Activated naive CD4-positive, alpha-beta T cell treated with anti-CD3 and anti-CD28 coated beads for 36 hours (primary cell): ENCODE data around the gene FLACC1. TPM values are rescaled to one million over a fixed set of nuclear protein-coding genes. Genes with fewer than 3 reads are reported as not detected.

Experiments
- CTCF ChIA-PET: fragments of 350-600 bp; sonication (Branson Sonifier 250); formaldehyde crosslinking; loops from one replicate; lab custom pipeline; 2021; ENCODE audit warnings: antibody characterized with exemption; lab: Charles Lee
- DNase-seq: peaks from one replicate; pipeline ENCODE4 v3.0.0-alpha.2; 2020
- H3K27ac Mint-ChIP-seq: one replicate; pipeline ENCODE4 v1.8.0; 2021; ENCODE audit warnings: mild to moderate bottlenecking, mixed read lengths
- H3K27me3 Mint-ChIP-seq: one replicate; pipeline ENCODE4 v1.8.0; 2021; ENCODE audit warnings: low read depth, mixed read lengths
- H3K36me3 Mint-ChIP-seq: one replicate; pipeline ENCODE4 v1.8.0; 2021; ENCODE audit warnings: low read depth, mixed read lengths
- H3K4me1 Mint-ChIP-seq: one replicate; pipeline ENCODE4 v1.8.0; 2021; ENCODE audit warnings: low read depth, mixed read lengths
- H3K4me3 Mint-ChIP-seq: one replicate; pipeline ENCODE4 v1.8.0; 2021; ENCODE audit warnings: mild to moderate bottlenecking, moderate library complexity, mixed read lengths
- H3K9me3 Mint-ChIP-seq: one replicate; pipeline ENCODE4 v1.8.0; 2021; ENCODE audit warnings: mixed read lengths
- intact Hi-C: fragments of 100-400 bp; cut with micrococcal nuclease; formaldehyde crosslinking; loops from one replicate; pipeline ENCODE4 v1.15.1; 2023
- total RNA-seq, 2 experiments: library from RNA; stranded (reverse); gene quantifications; one replicate each; pipeline ENCODE4 v1.2.3, GENCODE V29; 2021

FLACC1 gene, protein sequence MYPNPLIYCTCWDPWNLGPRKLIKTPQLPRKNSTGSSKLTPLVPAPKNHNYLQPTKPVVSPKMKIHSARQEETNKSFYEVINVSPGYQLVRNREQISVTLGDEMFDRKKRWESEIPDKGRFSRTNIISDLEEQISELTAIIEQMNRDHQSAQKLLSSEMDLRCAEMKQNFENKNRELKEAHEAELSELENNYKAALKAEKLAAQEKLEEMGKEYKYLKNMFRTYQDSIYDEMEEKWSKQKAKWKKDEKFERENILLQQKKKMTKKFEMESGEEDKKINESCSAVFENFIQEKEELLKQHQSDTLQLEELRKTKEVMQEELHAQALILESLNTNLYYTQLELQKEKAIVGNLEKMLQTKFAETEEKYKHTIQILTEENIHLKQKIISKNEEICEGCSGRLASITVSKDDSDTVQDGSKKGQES
- under 1 TPM; 0.57 to 0.84 TPM for total RNA-seq

DNA sequence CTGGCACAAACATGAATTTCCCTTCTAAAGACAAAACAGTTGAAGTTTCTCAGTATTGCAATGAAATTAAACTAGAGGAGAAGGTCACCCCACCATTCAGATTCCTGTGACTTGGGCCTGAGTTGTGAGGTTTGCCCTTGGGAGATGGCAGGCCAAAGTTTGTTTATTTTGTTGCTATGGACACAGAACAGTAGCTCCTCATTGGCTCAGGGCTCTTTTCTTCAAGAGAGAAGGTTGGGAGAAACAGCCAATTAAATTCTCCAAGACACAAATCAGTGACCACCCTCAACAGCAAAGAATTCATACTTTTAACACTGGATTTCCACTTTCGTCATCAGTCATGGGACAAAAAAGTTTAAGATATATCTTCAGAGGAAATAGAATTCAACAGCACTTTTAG is at the start of gene FLACC1:
TSS of gene FLACC1 (minus strand) at position 125 of the 400 bp plus-strand sequence. CDS start 5,941 bp downstream, outside the sequence.
- Mint-ChIP-seq H3K9me3 (no peaks in the 10 kb centered on the region), H3K27me3 (no peaks in the 10 kb centered on the region), H3K4me1 (peaks cover 10% of the 10 kb centered on the region), H3K36me3 (peaks cover 6% of the 10 kb centered on the region), H3K27ac (no peak within 1 kb of the TSS), H3K4me3 (no peak within 1 kb of the TSS)
- DNase-seq = no peak
- intact Hi-C loops = no loop called here
- CTCF ChIA-PET = interaction anchor here (1.2 kb wide), 1 partner anchor 11 kb away, joined by 3 read pairs; no protein-coding TSS in a partner anchor

DNA sequence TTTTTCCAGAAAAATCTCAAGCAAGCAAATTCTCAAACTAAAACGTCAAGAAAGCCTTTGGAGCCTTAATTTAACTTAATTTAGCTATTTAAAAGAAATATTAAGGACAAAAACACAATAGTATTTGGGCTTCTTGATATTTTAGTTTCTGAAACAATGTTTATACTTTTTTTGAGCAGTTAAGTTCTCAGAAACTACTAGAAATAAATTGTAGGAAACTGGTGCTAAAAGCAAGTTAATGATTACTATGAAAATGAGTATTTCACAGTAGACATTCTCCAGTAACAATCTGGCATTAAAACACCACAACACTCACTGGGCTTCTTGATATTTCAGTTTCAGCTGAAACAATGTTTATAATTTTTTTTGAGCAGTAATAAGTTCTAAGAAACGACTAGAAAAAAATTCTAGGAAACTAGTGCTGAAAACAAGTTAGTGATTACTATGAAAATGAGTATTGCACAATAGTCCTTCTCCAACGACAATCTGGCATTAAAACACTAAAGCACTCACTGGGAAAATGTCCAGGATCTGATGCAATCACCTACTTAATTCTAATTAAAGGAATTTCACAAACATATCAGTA is 49.0 kb upstream of the FLACC1 start:
- peaks cover 30% of the 10 kb centered on the region for H3K4me1 Mint-ChIP-seq
- H3K4me3 Mint-ChIP-seq = no peak overlapping the region
- DNase-seq = no peak
- no peaks in the 10 kb centered on the region for H3K27me3 Mint-ChIP-seq
- no peaks in the 10 kb centered on the region for H3K9me3 Mint-ChIP-seq
- intact Hi-C loops = no loop called here
- no peak overlapping the region for H3K27ac Mint-ChIP-seq
- CTCF ChIA-PET = interaction anchor here (0.6 kb wide), 1 partner anchor 172 kb away, joined by 3 read pairs; no protein-coding TSS in a partner anchor
- peaks cover 7% of the 10 kb centered on the region for H3K36me3 Mint-ChIP-seq

DNA sequence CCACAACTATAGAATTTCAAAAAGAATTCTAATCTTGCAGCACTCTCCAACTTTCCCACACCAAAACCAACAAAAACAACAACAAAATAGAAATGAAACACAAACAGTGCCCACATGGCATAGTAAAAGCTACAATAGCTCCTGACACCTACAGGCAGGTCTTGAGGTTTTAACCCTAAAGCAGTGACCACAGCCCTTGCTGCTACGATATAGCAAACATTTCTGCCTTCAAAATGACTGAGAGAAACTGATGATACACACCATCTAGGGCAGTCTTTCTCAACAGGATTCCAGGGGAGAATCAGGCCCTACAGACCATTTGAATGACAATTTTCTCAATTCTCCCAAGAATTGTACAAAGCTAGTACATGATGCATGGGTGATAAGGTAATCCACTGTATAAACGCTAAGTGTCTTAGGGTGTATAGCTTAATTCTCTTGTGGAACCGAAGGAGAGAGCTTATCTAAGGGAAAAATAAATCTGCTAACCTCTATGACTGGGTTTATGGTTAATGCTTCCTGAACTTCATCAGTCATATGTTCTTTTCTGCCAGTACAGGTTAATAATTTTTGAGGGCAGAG is 47.6 kb upstream of the FLACC1 start:
- Mint-ChIP-seq H3K36me3 (peaks cover 5% of the 10 kb centered on the region), H3K27me3 (no peaks in the 10 kb centered on the region), H3K27ac (no peak overlapping the region), H3K4me1 (peaks cover 31% of the 10 kb centered on the region), H3K4me3 (no peak overlapping the region), H3K9me3 (no peaks in the 10 kb centered on the region)
- intact Hi-C loops = no loop called here
- no peak for DNase-seq
- CTCF ChIA-PET = no interaction called here

DNA sequence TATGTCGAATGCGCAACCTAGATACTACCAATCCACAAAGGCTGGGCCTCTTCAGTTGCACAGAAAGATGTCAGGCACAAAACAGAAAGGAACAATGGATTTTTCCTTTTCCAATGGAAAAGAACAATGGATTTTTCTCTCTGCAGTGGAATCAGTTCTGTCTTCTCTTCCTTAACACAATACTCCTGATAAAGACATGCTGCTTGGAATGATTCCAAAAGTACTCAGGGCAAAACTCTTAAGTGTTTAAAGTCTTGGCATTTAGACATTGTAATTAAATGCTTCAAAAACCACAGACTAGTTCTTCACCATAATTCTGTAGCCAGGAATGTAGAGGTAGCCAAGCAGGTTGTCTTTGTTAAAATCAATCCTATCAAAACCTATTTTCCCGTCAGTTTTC is 46.7 kb upstream of the FLACC1 start:
- H3K36me3 Mint-ChIP-seq = peaks cover 8% of the 10 kb centered on the region
- CTCF ChIA-PET = no interaction called here
- no peak for DNase-seq
- H3K27me3 Mint-ChIP-seq = no peaks in the 10 kb centered on the region
- no peak overlapping the region for H3K4me3 Mint-ChIP-seq
- H3K9me3 Mint-ChIP-seq = no peaks in the 10 kb centered on the region
- intact Hi-C loops = no loop called here
- no peak overlapping the region for H3K27ac Mint-ChIP-seq
- H3K4me1 Mint-ChIP-seq = peaks cover 31% of the 10 kb centered on the region

DNA sequence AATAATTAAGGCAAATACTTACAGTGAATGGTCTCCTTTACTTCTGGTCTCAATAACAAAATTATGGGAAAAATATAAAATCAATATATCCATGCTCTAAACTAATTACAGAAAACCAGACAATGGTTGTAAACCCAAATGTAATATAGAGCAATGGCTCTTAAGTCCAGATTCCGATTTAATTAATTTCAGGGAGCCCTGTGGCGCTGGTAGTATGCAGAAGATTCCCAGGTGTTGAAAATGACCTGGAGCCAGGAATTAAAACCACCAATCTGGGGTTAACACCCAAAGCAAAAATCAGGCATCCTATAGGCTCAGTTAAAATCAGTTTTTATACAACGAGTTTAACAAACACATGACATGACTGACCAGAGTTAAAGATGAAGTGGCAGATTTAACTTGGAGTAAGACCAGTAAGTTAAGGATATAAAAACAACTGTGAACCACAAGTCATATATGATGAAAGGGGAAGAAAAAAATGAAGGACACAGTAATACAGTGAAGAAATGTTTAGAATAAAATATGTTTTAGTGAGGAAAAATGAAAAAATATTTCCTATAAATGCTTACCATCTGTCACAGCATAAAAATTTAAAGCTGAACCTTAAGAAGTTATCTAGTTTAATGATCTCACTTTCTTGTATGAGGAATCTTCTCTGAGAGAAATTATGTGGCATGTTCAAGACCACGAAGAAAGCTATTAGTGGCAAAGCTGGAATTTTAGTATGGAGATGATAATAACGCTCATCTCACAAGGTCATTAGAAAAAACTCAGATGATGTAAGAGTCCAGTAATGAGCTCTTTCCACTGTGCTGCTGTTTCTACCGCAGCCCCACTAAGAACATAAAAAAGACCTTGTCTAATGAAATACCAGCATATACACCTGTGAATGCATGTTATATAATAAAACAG is 45.8 kb upstream of the FLACC1 start:
- no peak overlapping the region for H3K4me3 Mint-ChIP-seq
- DNase-seq = no peak
- H3K27ac Mint-ChIP-seq = no peak overlapping the region
- H3K36me3 Mint-ChIP-seq = peaks cover 8% of the 10 kb centered on the region
- CTCF ChIA-PET = interaction anchor here (0.5 to 1.1 kb wide), 2 partner anchors 39 to 41 kb away, joined by 3 to 4 read pairs; no protein-coding TSS in a partner anchor
- H3K27me3 Mint-ChIP-seq = no peaks in the 10 kb centered on the region
- intact Hi-C loops = no loop called here
- H3K9me3 Mint-ChIP-seq = no peaks in the 10 kb centered on the region
- peaks cover 29% of the 10 kb centered on the region for H3K4me1 Mint-ChIP-seq

DNA sequence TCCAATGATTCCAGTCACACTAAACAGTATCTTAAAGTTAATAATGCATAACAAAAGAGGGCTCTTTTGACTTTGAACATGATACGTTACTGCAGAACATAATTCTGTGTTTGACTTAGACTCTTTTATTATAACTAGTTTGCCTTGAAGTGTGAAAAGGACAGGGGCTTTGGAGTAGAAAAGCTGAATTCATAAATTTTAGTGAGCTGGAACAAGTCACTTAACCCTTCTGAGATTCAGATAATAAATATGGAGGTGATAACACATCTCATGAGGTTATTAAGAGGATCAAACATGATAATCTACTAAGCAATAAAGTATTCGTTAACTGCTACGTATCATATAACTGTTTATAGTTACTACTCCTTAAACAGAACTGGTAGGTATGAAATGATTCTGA is 44.7 kb upstream of the FLACC1 start:
- intact Hi-C loops = no loop called here
- H3K4me1 Mint-ChIP-seq = peaks cover 24% of the 10 kb centered on the region
- H3K27me3 Mint-ChIP-seq = no peaks in the 10 kb centered on the region
- no peak for DNase-seq
- peaks cover 7% of the 10 kb centered on the region for H3K36me3 Mint-ChIP-seq
- H3K27ac Mint-ChIP-seq = no peak overlapping the region
- CTCF ChIA-PET = interaction anchor here (1.1 kb wide), 1 partner anchor 38 kb away, joined by 4 read pairs; no protein-coding TSS in a partner anchor
- no peaks in the 10 kb centered on the region for H3K9me3 Mint-ChIP-seq
- no peak overlapping the region for H3K4me3 Mint-ChIP-seq

DNA sequence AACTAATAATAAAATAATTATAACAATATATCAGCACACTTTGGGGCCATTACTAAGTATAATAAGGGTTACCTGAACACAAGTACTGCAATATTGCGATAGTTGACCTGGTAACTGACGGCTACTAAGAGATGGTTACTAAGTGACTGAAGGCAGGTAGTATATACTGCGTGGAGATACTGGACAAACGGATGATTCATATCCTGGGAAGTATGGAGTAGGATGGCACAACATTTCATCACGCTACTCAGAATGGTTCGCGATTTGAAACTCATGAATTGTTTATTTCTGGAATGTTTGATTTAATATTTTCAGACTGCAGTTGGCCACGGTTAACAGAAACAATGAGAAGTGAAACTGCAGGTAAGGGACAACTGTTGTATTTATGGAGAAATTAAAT is 39.5 kb upstream of the FLACC1 start:
- DNase-seq = no peak
- H3K4me3 Mint-ChIP-seq = no peak overlapping the region
- H3K36me3 Mint-ChIP-seq = peaks cover 13% of the 10 kb centered on the region
- H3K27ac Mint-ChIP-seq = no peak overlapping the region
- no peaks in the 10 kb centered on the region for H3K27me3 Mint-ChIP-seq
- no peaks in the 10 kb centered on the region for H3K9me3 Mint-ChIP-seq
- CTCF ChIA-PET = no interaction called here
- intact Hi-C loops = no loop called here
- H3K4me1 Mint-ChIP-seq = peaks cover 4% of the 10 kb centered on the region

DNA sequence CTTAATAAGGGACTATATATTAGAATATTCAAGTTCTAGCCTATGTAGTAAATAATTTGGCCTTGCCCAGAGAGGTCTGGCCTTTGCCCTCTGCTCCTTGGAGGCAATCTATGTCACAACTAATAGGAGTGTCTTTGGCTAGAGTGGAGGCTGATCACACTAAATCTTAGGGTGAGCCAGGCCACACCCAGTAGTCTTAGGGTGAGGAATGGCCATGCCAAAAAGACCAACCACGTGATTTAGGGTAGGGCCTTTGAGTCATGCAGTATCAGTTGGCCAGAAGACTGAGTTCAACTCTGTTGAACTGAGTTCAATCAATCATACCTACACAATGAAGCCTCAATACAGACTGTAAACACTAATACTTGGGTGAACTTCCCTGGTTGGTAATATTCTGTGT is 26.0 kb upstream of the FLACC1 start:
- intact Hi-C loops = no loop called here
- no peak for DNase-seq
- Mint-ChIP-seq H3K4me3 (no peak overlapping the region), H3K4me1 (no peaks in the 10 kb centered on the region), H3K9me3 (peaks cover 2% of the 10 kb centered on the region), H3K36me3 (peaks cover 38% of the 10 kb centered on the region), H3K27ac (no peak overlapping the region), H3K27me3 (no peaks in the 10 kb centered on the region)
- CTCF ChIA-PET = no interaction called here

DNA sequence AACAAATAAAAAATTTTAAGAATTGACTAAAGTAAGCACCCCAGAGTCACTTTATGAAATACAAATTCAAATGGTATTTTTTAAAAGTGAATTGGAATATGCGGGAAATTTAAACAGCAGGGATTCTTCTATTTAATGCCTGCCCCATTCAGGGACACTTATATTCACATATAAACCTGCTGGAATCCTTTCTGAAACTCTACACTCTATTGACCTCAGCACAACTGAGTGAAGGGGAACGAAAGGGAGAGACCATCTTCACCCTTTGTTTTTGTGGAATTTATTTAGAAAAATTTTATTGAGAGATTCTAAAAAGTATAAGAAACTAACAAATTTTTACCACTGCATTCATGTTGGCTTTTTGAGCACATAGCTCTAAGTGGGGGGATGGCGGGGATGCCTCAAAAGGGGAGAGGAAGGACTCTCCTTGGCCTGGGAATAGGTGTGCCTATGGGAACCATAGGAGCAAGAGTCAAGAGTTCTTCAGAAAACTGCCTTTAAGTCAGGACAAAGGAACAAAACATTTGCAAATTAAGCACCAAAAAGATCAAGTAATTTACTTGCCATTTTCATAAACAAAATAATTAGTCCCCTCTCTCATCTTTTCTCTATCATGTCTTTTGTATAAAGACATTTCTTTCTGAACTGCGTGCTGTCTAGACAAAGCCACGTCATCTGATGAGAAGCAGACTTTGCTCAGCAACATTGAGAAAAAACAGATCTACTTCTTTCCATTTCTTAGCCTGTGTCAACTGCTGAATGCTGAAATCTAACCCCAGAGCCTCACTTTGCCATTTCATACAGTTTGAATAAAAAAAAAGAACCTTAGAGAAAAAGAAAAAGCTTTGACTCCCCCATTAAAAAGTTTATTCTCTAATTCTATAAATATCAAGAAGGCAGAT is 21.6 kb upstream of the FLACC1 start:
- Mint-ChIP-seq H3K36me3 (peaks cover 53% of the 10 kb centered on the region), H3K27ac (no peak overlapping the region), H3K9me3 (peaks cover 2% of the 10 kb centered on the region), H3K4me1 (no peaks in the 10 kb centered on the region), H3K27me3 (no peaks in the 10 kb centered on the region), H3K4me3 (no peak overlapping the region)
- CTCF ChIA-PET = no interaction called here
- no peak for DNase-seq
- intact Hi-C loops = no loop called here

DNA sequence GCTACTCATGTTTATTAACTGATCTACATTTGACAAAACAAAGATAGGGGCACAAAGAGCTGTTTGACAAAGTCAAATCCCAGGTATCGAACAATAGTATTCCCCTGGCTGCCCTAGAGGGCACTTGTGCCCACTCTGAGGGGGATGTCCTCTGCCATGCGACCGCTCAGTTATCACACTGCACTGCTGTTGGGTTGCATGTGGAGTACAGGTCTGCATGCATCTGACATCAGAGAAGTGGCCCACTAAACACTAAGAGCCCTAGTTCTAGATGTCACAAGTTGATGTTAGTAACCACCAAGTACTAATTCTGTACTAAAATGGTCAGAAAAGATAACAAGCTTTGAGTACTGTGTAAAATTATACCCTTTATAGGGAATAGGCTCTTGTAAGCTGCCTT is 20.1 kb upstream of the FLACC1 start:
- intact Hi-C loops = no loop called here
- no peak overlapping the region for H3K27ac Mint-ChIP-seq
- H3K4me3 Mint-ChIP-seq = no peak overlapping the region
- no peaks in the 10 kb centered on the region for H3K4me1 Mint-ChIP-seq
- no peak for DNase-seq
- CTCF ChIA-PET = interaction anchor here (1.2 kb wide), 1 partner anchor 12 kb away, joined by 4 read pairs; no protein-coding TSS in a partner anchor
- H3K36me3 Mint-ChIP-seq = peaks cover 55% of the 10 kb centered on the region
- no peaks in the 10 kb centered on the region for H3K27me3 Mint-ChIP-seq
- H3K9me3 Mint-ChIP-seq = peaks cover 2% of the 10 kb centered on the region

DNA sequence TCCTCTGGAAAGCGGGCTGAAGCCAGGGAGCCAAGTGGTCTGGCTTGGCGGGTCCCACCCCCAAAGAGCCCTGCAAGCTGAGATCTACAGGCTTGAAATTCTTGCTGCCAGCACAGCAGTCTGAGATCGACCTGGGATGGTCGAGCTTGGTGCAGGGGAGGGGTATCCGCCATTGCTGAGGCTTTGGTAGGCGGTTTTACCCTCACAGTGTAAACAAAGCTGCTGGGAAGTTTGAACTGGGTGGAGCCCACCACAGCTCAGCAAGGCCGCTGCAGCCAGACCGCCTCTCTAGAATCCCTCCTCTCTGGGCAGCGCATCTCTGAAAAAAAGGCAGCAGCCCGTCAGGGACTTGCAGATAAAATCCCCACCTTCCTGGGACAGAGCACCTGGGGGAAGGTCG is 12.6 kb upstream of the FLACC1 start:
- H3K36me3 Mint-ChIP-seq = peaks cover 51% of the 10 kb centered on the region
- no peaks in the 10 kb centered on the region for H3K27me3 Mint-ChIP-seq
- CTCF ChIA-PET = no interaction called here
- no peak overlapping the region for H3K4me3 Mint-ChIP-seq
- no peak for DNase-seq
- H3K4me1 Mint-ChIP-seq = no peaks in the 10 kb centered on the region
- intact Hi-C loops = no loop called here
- H3K27ac Mint-ChIP-seq = no peak overlapping the region
- H3K9me3 Mint-ChIP-seq = peaks cover 13% of the 10 kb centered on the region
